HG03196 (cell line): ENCODE data around the gene LCP2.

Source experiments
- ATAC-seq: cut with Tn5 transposase; IDR thresholded peaks from one replicate; pipeline ENCODE4 v1.9.1; 2021; ENCODE audit not compliant: unreplicated experiment

The LCP2 gene

GRCh38 chr5:170316937-170317336 is 19.4 kb upstream of the LCP2 start:
- ATAC-seq: no peak

- no peak for ATAC-seq
Measured at GRCh38 chr5:170315154-170315553, 17.6 kb upstream of the LCP2 start.

- no peak for ATAC-seq
Measured at GRCh38 chr5:170314541-170315095, 17.0 kb upstream of the LCP2 start.

GRCh38 chr5:170313816-170314215 is 16.2 kb upstream of the LCP2 start:
- no peak for ATAC-seq

- ATAC-seq: no peak
Measured at GRCh38 chr5:170313344-170313743, 15.8 kb upstream of the LCP2 start.

GRCh38 chr5:170312666-170313065 is 15.1 kb upstream of the LCP2 start:
- ATAC-seq: no peak

GRCh38 chr5:170312301-170312595 is 14.7 kb upstream of the LCP2 start:
- no peak for ATAC-seq

GRCh38 chr5:170311511-170312300 is 14.1 kb upstream of the LCP2 start:
- ATAC-seq: no peak

- no peak for ATAC-seq
Measured at GRCh38 chr5:170310256-170310926, 12.8 kb upstream of the LCP2 start.

GRCh38 chr5:170308686-170309085 is 11.1 kb upstream of the LCP2 start:
- ATAC-seq: no peak

- no peak for ATAC-seq
Measured at GRCh38 chr5:170307575-170308465, 10.2 kb upstream of the LCP2 start.

- ATAC-seq: peak; percentile 74
Measured at GRCh38 chr5:170306381-170306831, 8.8 kb upstream of the LCP2 start.

GRCh38 chr5:170305646-170306025 is 8.1 kb upstream of the LCP2 start:
- ATAC-seq: no peak

GRCh38 chr5:170305016-170305645 is 7.6 kb upstream of the LCP2 start:
- no peak for ATAC-seq

- no peak for ATAC-seq
Measured at GRCh38 chr5:170303549-170303948, 6.0 kb upstream of the LCP2 start.

- ATAC-seq: no peak
Measured at GRCh38 chr5:170302653-170303501, 5.3 kb upstream of the LCP2 start.

GRCh38 chr5:170301981-170302652 is 4.5 kb upstream of the LCP2 start:
- no peak for ATAC-seq

- ATAC-seq: no peak
Measured at GRCh38 chr5:170301149-170301548, 3.6 kb upstream of the LCP2 start.

GRCh38 chr5:170300361-170301013 is 2.9 kb upstream of the LCP2 start:
- ATAC-seq: no peak
